T-helper 9 cell (primary cell): ENCODE results near the gene NR2F1-AS1.
"Not testable (repeated sequence)": the region's sequence is repeated elsewhere in the genome, so short reads cannot be mapped to it uniquely, and the experiment has no call there.

ENCODE experiments used
- DNase-seq: peaks from one replicate; pipeline ENCODE4 v3.0.0-alpha.2; 2020

Gene NR2F1-AS1

DNA sequence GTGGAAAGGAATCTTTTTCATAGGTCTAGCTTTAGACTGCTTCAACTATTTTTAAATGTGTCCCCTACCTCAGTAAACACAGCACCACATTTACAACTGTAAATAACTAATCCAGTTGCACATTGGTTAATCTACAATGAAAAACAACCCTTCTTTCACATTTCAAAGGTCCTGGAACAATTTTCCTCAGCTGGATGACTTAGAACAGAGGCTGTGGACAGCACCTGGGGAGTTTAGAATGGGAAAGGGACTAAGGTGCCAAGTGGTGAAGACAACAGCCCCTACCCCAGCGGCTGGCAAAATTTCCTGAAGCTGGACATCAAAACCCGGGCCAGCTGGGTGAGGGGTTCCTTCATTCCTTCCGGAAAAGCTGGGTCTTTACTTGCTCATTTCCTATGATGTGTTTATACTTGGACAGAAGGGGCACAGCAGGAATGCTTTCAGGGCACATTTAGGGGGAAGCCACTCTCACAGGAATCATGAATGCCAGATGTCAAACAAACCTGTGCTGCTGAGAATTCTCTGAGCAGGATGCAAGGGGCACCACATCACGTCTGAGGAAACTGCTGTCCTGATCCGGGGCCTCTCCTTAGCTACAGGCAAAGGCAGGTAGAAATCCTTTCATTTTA is 158.3 kb downstream of the NR2F1-AS1 start:
- no peak for DNase-seq

GRCh38 chr5:93421987-93422401 is 159.0 kb downstream of the NR2F1-AS1 start:
- no peak for DNase-seq

- DNase-seq, result no peak
Observed at GRCh38 chr5:93421468-93421867, 159.6 kb downstream of the NR2F1-AS1 start.

- DNase-seq, result no peak
Observed at GRCh38 chr5:93417490-93417889, 163.5 kb downstream of the NR2F1-AS1 start.

DNA sequence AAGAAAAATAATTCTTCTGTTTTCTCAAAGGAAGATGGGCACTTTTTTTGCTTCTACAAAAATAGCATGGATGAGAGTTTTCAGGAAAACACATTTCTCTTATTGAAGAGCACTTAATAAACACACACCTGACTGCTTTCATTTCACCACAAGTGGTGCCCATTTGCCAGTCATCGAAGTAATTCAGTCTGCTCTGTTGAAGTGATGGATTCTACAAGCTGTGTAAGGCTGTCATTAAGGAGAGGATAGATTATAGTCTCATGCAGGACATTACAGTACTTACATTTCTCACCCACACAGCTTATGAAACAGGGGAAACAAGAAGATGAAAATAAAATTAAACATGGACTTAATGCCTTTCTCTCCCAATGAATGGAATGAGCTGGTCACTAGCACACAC is 165.2 kb downstream of the NR2F1-AS1 start:
- DNase-seq, result no peak

- no peak for DNase-seq
Observed at GRCh38 chr5:93411716-93412115, 169.3 kb downstream of the NR2F1-AS1 start.

GRCh38 chr5:93409691-93410090 is 171.3 kb downstream of the NR2F1-AS1 start:
- no peak for DNase-seq

- no peak for DNase-seq
Observed at GRCh38 chr5:93407454-93407853, 173.6 kb downstream of the NR2F1-AS1 start.

DNA sequence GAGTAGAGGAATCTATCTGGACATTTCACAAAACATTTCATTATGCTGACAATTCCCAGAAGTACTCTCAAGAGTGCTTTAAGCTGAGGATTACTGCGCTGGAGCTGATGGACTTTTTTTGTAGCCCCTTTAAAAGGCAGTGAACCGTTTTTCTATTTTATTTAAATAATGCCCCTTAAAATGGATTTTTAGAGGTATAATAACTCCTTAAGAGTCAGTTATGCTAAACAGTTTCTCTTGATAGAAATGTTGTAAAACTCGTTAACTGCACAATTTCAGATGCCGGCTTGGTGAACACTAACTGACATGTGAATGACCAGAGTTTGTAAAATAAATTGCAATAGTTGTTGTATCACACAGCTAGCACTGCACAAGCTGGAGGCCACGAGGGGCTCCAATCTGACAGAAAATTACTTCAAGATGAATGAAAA is 174.0 kb downstream of the NR2F1-AS1 start:
- no peak for DNase-seq

DNA sequence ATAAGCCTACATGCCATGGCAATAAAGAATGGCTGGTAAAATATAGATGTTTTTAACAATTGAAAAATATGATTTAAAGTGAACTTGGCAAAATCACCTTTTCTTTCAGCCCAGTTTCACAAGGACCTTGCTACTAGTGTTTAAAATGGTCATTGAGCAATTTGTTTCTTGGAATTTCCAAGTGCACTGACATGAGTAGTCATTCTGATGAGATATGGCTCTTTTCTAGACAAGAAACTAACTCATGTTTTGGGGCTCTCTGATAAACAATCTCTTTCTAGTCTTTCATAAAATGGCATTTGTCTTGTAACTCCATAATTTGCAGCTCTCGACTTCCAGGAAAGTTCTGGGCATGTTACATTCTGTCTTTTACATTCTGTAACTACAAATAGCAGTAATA is 176.8 kb downstream of the NR2F1-AS1 start:
- DNase-seq, result no peak

GRCh38 chr5:93403141-93403928 is 177.7 kb downstream of the NR2F1-AS1 start:
- DNase-seq, result no peak

GRCh38 chr5:93402451-93402850 is 178.6 kb downstream of the NR2F1-AS1 start:
- no peak for DNase-seq

- DNase-seq, result no peak
Observed at GRCh38 chr5:93401634-93402213, 179.3 kb downstream of the NR2F1-AS1 start.

DNA sequence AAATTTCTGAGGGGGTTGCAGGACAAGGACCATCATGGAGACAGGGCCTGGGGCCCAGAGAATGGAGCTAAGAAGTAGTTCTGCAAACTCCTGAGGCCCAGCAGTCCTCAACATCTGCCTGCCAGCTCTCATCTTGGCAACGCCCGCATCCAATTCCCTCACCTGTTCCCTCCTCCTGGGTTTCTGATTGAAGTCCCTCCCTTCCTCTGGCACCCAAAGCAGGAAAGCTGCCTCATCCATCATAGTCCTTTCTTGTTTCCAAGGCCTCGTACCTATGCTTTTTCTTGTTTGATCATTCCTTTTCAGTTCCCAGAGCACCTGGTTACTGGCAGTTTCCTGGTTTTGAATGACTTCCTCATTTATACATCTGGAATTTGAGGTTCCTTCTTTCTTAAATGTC is 181.3 kb downstream of the NR2F1-AS1 start:
- no peak for DNase-seq

- no peak for DNase-seq
Observed at GRCh38 chr5:93395971-93396379, 185.0 kb downstream of the NR2F1-AS1 start.

- DNase-seq, result no peak
Observed at GRCh38 chr5:93395010-93395409, 186.0 kb downstream of the NR2F1-AS1 start.

- no peak for DNase-seq
Observed at GRCh38 chr5:93394301-93394700, 186.7 kb downstream of the NR2F1-AS1 start.

DNA sequence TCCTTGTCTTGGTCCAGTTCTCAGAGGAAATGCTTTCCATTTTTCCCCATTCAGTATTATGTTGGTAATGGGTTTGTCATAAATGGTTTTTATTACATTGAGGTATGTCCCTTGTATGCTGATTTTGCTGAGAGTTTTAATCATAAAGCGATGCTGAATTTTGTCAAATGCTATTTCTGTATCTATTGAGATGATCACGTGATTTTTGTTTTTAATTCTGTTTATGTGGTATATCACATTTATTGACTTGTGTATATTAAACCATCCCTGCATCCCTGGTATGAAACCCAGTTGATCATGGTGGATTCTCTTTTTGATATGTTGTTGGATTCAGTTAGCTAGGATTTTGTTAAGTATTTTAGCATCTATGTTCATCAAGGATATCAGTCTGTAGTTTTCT is 189.8 kb downstream of the NR2F1-AS1 start:
- DNase-seq, result not testable (repeated sequence)

GRCh38 chr5:93385655-93386054 is 195.4 kb downstream of the NR2F1-AS1 start:
- DNase-seq, result no peak

GRCh38 chr5:93384995-93385394 is 196.0 kb downstream of the NR2F1-AS1 start:
- DNase-seq, result no peak

DNA sequence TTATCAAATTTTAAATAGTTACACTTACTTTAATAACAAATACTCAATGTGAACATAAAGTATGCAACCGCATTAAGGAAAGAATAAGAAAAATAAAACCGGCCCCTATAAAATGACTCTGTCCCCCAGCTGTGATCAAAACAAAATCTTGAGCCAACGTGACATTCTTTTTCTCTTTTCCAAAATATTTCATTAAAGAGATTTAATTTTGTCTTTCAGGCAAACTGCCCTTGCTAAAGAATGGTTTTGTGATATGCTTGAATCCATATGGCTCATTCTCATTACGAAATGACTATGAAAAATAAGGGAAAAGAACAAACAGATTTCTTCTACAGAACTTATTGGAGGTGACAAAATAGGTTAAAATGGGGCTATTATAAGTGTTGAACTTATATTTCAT is 197.0 kb downstream of the NR2F1-AS1 start:
- no peak for DNase-seq

- no peak for DNase-seq
Observed at GRCh38 chr5:93382188-93382825, 198.7 kb downstream of the NR2F1-AS1 start.

- DNase-seq, result no peak
Observed at GRCh38 chr5:93381057-93381456, 200.0 kb downstream of the NR2F1-AS1 start.

- DNase-seq, result no peak
Observed at GRCh38 chr5:93378073-93378472, 202.9 kb downstream of the NR2F1-AS1 start.
